SK-N-SH treated with all-trans-retinoic acid at 6 μM for 48 hours (cell line): ENCODE results near the gene MED26.
A peak's percentile ranks its signal among the peaks of the same experiment; 100 is the strongest.
"Not testable (repeated sequence)": the region's sequence is repeated elsewhere in the genome, so short reads cannot be mapped to it uniquely, and the experiment has no call there.

ENCODE experiments used
- ATAC-seq: fragments of 200-7000 bp; cut with Tn5 transposase; 3 replicates; pipeline ENCODE4 v1.9.1; 2020; ENCODE audit warnings: mild to moderate bottlenecking, moderate library complexity
- ARNTL ChIP-seq: fragments of 450-650 bp; formaldehyde crosslinking; IDR thresholded peaks from 2 replicates; pipeline ENCODE4 v1.5.0; 2020; ENCODE audit warnings: low read depth, mild to moderate bottlenecking, moderate library complexity, borderline replicate concordance
- BACH2 ChIP-seq: fragments of 250-450 bp; sonication (Bioruptor Pico); IDR thresholded peaks from 2 replicates; pipeline ENCODE4 v1.9.0; 2021; ENCODE audit warnings: mild to moderate bottlenecking, borderline replicate concordance
- CSDC2 ChIP-seq: fragments of 250-450 bp; sonication (Bioruptor Pico); IDR thresholded peaks from 2 replicates; pipeline ENCODE4 v1.5.0; 2020; ENCODE audit warnings: mild to moderate bottlenecking, moderate library complexity
- ESRRG ChIP-seq: fragments of 250-450 bp; sonication (Bioruptor Pico); IDR thresholded peaks from 2 replicates; pipeline ENCODE4 v1.6.1; 2021; ENCODE audit warnings: mild to moderate bottlenecking
- GLIS3 ChIP-seq: fragments of 250-450 bp; sonication (Bioruptor Pico); IDR thresholded peaks from 2 replicates; pipeline ENCODE4 v1.5.0; 2020; ENCODE audit warnings: mild to moderate bottlenecking, moderate library complexity
- ISL1 ChIP-seq: fragments of 250-450 bp; sonication (Bioruptor Pico); IDR thresholded peaks from 2 replicates; pipeline ENCODE4 v2.1.2; 2022; ENCODE audit warnings: mild to moderate bottlenecking, moderate library complexity
- OSR1 ChIP-seq: fragments of 250-450 bp; sonication (Bioruptor Pico); IDR thresholded peaks from 2 replicates; pipeline ENCODE4 v1.8.0; 2022; ENCODE audit warnings: moderate library complexity, mild to moderate bottlenecking, inconsistent platforms
- PPARA ChIP-seq: fragments of 250-450 bp; sonication (Bioruptor Pico); IDR thresholded peaks from 2 replicates; pipeline ENCODE4 v1.5.0; 2020; ENCODE audit warnings: mild to moderate bottlenecking, borderline replicate concordance
- RARB ChIP-seq: fragments of 250-450 bp; sonication (Bioruptor Pico); IDR thresholded peaks from 2 replicates; pipeline ENCODE4 v1.8.0; 2021; ENCODE audit warnings: mild to moderate bottlenecking, moderate library complexity
- SNAI2 ChIP-seq: fragments of 250-450 bp; sonication (Bioruptor Pico); IDR thresholded peaks from 2 replicates; pipeline ENCODE4 v1.5.0; 2020; ENCODE audit warnings: mild to moderate bottlenecking, moderate library complexity
- TCF4 ChIP-seq: fragments of 250-450 bp; sonication (Bioruptor Pico); IDR thresholded peaks from 2 replicates; pipeline ENCODE4 v1.8.0; 2021; ENCODE audit warnings: mild to moderate bottlenecking, moderate library complexity, borderline replicate concordance
- TOX ChIP-seq: fragments of 250-450 bp; sonication (Bioruptor Pico); IDR thresholded peaks from 2 replicates; pipeline ENCODE4 v1.8.0; 2021; ENCODE audit warnings: mild to moderate bottlenecking, moderate library complexity, borderline replicate concordance
- ZC3H10 ChIP-seq: fragments of 250-450 bp; sonication (Bioruptor Pico); IDR thresholded peaks from 2 replicates; pipeline ENCODE4 v1.5.1; 2021; ENCODE audit warnings: mild to moderate bottlenecking, moderate library complexity
- ZFP30 ChIP-seq: fragments of 450-650 bp; formaldehyde crosslinking; IDR thresholded peaks from 2 replicates; pipeline ENCODE4 v1.5.0; 2022; ENCODE audit warnings: mild to moderate bottlenecking, moderate library complexity
- ZNF565 ChIP-seq: fragments of 450-650 bp; formaldehyde crosslinking; conservative IDR thresholded peaks from 2 replicates; pipeline ENCODE4 v1.5.0; 2020; ENCODE audit warnings: low read depth, mild to moderate bottlenecking, moderate library complexity
- ZNF70 ChIP-seq: fragments of 450-650 bp; formaldehyde crosslinking; IDR thresholded peaks from 2 replicates; pipeline ENCODE4 v1.5.0; 2020; ENCODE audit warnings: mild to moderate bottlenecking, moderate library complexity
- ZNF8 ChIP-seq: fragments of 450-650 bp; formaldehyde crosslinking; IDR thresholded peaks from 2 replicates; pipeline ENCODE4 v1.5.0; 2020; ENCODE audit warnings: mild to moderate bottlenecking, moderate library complexity
- TF ChIP-seq, protein P1 (sequence below): fragments of 250-450 bp; sonication (Bioruptor Pico); IDR thresholded peaks from 2 replicates; pipeline ENCODE4 v1.5.0; 2020; ENCODE audit warnings: mild to moderate bottlenecking, moderate library complexity
- TF ChIP-seq, protein P2 (sequence below): fragments of 250-450 bp; sonication (Bioruptor Pico); IDR thresholded peaks from 2 replicates; pipeline ENCODE4 v1.8.0; 2021; ENCODE audit warnings: low read depth, mild to moderate bottlenecking, moderate library complexity, borderline replicate concordance
- TF ChIP-seq, protein P3 (sequence below): fragments of 250-450 bp; sonication (Bioruptor Pico); IDR thresholded peaks from 2 replicates; pipeline ENCODE4 v1.5.1; 2021; ENCODE audit warnings: mild to moderate bottlenecking, moderate library complexity
- TF ChIP-seq, protein P4 (sequence below): fragments of 250-450 bp; sonication (Bioruptor Pico); IDR thresholded peaks from 2 replicates; pipeline ENCODE4 v1.8.0; 2020; ENCODE audit warnings: mild to moderate bottlenecking, moderate library complexity, borderline replicate concordance

The MED26 gene

DNA sequence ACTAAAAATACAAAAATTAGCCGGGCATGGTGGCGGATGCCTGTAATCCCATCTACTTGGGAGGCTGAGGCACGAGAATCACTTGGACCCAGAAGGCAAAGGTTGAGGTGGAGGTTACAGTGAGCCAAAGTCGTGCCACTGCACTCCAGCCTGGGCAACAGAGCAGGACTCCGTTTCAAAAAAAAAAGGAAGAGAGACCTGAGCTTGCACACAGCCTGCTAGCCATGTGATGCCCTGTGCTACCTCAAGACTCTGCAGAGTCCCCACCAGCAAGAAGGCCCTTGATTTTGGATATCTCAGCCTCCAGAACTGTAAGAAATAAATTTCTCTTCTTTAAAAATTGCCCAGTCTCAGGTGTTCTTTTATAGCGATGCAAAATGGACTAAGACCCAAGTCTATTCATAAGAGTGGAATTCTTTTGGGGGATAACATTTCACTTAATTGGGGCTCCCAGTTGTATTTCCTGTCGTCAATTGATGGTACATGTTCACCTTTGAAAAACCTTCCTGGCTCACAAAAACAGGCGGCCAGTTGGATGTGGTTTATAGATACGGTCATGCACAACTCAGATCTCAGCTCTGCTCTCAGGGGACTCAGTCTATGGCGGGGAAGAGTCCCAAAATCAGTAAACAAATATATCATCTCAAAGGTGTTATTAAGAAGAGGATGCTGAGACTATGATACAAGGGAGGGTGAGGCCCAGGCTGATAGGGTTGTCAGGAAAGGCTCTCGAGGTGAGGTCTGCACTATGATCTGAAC lies 83.4 kb downstream of the MED26 start:
- no peak for ATAC-seq
- no peak for TF ChIP-seq ZNF70
- TF ChIP-seq BACH2, result no peak

DNA sequence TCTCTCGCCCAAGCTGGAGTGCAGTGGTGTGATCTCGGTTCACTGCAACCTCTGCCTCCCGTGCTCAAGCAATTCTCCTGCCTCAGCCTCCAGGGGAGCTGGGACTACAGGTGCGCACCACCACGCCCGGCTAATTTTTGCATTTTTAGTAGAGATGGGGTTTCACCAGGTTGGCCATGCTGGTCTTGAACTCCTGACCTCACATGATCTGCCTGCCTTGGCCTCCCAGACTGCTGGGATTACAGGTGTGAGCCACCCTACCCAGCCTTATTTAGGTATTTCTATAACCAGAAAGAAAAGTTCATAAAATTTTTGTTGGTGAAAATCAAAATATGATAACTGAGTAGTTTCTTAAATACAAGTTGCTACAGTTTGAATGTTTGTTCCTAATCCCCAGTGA lies 84.3 kb downstream of the MED26 start:
- not testable (repeated sequence) for ATAC-seq

DNA sequence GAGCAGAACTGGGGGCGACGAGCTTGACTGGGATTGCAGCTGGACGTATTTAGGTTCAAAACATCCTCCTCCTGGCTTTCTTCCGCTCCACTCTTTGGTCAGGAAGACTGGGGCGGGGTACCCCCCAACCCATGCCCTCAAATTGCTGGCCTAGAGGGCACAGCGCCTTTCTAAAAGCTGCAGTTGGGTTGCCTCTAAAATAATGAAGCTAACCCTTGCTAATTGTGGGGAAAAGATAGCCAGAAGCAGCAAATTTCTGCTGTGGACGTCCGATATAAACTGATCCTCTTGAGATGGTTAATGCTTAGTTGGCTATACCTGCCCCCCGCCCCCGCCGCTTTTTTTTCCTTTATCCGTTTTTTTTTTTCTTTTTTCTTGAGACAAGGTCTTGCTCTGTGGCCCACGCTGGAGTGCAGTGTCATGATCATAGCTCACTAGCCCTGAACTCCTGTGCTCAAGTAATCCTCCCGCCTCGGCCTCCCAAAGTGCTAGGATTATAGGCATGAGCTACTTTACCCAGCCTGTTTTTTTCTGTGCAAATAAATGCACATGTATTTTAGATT lies 85.0 kb downstream of the MED26 start:
- TF ChIP-seq TCF4 (CRISPR knock-in tag) (no peak), ISL1 (no peak), OSR1 (CRISPR knock-in tag) (no peak), PPARA (no peak), ZNF8 (CRISPR knock-in tag) (no peak)
- TF ChIP-seq, protein P1, sequence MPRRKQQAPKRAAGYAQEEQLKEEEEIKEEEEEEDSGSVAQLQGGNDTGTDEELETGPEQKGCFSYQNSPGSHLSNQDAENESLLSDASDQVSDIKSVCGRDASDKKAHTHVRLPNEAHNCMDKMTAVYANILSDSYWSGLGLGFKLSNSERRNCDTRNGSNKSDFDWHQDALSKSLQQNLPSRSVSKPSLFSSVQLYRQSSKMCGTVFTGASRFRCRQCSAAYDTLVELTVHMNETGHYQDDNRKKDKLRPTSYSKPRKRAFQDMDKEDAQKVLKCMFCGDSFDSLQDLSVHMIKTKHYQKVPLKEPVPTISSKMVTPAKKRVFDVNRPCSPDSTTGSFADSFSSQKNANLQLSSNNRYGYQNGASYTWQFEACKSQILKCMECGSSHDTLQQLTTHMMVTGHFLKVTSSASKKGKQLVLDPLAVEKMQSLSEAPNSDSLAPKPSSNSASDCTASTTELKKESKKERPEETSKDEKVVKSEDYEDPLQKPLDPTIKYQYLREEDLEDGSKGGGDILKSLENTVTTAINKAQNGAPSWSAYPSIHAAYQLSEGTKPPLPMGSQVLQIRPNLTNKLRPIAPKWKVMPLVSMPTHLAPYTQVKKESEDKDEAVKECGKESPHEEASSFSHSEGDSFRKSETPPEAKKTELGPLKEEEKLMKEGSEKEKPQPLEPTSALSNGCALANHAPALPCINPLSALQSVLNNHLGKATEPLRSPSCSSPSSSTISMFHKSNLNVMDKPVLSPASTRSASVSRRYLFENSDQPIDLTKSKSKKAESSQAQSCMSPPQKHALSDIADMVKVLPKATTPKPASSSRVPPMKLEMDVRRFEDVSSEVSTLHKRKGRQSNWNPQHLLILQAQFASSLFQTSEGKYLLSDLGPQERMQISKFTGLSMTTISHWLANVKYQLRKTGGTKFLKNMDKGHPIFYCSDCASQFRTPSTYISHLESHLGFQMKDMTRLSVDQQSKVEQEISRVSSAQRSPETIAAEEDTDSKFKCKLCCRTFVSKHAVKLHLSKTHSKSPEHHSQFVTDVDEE, result no peak
- ATAC-seq, result peak; percentile 43

DNA sequence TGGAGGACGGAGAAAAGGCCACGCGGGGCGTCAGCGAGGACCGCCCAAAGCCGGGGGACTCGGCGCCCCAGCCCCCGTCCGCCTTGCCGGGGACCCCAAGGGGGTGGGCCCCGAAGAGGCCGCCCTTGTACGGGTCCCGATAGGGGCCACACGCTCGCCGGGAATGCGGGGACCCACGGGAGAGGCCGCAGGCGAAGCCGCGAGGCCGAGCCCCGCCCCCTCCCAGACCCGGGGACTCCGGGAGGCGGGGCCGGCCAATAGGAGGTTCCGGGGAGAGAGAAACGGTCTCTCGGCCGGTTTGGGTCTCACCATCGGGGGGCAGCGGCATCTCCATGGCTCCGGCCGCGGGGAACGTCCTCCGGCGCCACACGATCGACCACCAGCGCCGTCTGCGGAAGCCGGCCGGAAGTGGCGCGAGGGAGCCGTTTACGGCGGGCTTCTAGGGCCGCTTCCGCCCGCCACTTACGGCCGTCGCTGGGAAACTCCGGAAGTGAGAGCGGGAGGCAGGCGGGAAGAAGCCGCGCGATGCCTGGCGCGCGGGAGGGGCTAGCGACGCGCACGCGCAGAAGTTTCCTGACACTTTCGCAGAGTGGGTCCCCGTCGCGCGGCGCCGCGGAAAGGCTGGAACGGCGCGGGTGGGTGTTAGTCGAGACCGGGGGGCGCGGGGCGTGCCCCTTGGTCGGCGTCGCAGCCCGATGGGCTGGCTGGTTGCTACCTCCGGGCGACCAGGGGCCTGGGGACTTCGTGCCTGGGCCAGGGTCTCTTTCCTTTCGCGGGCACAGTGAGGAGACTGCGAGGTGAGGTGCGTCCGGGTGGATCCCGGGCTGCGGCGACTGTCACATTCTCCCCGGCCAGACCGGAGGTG lies 85.7 kb downstream of the MED26 start, which contains the start of gene CHERP:
TSS of gene CHERP (minus strand) at position 393 of the 865 bp plus-strand sequence. CDS start at position 334, 59 bp downstream.
- peak; percentile 84 for ATAC-seq

DNA sequence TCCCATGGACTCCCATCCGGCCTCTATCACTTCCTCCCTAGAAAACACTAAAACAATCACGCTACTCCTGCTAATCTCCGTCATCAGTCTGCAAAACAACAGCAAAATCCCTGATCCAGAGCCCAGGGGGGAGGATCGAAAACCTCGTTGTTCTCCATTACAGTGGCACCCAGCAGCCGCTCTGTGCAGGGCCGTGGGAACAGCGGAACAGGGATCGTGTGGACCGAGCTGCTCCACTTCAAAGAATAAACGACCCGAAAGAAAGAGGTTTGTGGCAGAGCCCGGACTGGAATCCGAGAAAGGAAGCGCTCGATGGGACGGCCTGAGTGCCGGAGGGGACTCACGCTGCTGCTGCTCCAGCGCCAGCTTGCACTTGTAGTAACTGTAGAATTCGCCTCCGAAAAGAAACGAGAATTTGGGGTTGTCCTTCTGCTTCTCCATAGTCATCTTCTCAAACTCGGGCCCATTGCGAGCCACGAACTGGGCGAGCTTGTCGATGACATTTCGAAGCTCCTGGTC lies 86.4 kb downstream of the MED26 start:
- peak; percentile 10 for ATAC-seq
- no peak for TF ChIP-seq ESRRG (CRISPR knock-in tag)
- TF ChIP-seq, protein P2, sequence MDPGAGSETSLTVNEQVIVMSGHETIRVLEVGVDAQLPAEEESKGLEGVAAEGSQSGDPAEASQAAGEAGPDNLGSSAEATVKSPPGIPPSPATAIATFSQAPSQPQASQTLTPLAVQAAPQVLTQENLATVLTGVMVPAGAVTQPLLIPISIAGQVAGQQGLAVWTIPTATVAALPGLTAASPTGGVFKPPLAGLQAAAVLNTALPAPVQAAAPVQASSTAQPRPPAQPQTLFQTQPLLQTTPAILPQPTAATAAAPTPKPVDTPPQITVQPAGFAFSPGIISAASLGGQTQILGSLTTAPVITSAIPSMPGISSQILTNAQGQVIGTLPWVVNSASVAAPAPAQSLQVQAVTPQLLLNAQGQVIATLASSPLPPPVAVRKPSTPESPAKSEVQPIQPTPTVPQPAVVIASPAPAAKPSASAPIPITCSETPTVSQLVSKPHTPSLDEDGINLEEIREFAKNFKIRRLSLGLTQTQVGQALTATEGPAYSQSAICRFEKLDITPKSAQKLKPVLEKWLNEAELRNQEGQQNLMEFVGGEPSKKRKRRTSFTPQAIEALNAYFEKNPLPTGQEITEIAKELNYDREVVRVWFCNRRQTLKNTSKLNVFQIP (CRISPR knock-in tag), result no peak
- TF ChIP-seq ZC3H10, result no peak
- no peak for TF ChIP-seq GLIS3
- TF ChIP-seq, protein P1, result no peak
- TF ChIP-seq ZNF565 (CRISPR knock-in tag), result no peak
- no peak for TF ChIP-seq ARNTL
- TF ChIP-seq RARB, result no peak

More for the DNA sequence above, 85.7 kb downstream of the MED26 start, which contains the start of gene CHERP:
- no peak for TF ChIP-seq ESRRG (CRISPR knock-in tag)
- TF ChIP-seq ZNF70, result no peak
- TF ChIP-seq, protein P3, sequence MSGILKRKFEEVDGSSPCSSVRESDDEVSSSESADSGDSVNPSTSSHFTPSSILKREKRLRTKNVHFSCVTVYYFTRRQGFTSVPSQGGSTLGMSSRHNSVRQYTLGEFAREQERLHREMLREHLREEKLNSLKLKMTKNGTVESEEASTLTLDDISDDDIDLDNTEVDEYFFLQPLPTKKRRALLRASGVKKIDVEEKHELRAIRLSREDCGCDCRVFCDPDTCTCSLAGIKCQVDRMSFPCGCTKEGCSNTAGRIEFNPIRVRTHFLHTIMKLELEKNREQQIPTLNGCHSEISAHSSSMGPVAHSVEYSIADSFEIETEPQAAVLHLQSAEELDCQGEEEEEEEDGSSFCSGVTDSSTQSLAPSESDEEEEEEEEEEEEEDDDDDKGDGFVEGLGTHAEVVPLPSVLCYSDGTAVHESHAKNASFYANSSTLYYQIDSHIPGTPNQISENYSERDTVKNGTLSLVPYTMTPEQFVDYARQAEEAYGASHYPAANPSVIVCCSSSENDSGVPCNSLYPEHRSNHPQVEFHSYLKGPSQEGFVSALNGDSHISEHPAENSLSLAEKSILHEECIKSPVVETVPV (CRISPR knock-in tag), result no peak
- no peak for TF ChIP-seq ZFP30 (CRISPR knock-in tag)
- TF ChIP-seq RARB, result no peak
- no peak for TF ChIP-seq BACH2
- TF ChIP-seq ARNTL, result no peak
- TF ChIP-seq TOX (CRISPR knock-in tag), result no peak
- TF ChIP-seq SNAI2 (CRISPR knock-in tag), result no peak
- TF ChIP-seq, protein P4, sequence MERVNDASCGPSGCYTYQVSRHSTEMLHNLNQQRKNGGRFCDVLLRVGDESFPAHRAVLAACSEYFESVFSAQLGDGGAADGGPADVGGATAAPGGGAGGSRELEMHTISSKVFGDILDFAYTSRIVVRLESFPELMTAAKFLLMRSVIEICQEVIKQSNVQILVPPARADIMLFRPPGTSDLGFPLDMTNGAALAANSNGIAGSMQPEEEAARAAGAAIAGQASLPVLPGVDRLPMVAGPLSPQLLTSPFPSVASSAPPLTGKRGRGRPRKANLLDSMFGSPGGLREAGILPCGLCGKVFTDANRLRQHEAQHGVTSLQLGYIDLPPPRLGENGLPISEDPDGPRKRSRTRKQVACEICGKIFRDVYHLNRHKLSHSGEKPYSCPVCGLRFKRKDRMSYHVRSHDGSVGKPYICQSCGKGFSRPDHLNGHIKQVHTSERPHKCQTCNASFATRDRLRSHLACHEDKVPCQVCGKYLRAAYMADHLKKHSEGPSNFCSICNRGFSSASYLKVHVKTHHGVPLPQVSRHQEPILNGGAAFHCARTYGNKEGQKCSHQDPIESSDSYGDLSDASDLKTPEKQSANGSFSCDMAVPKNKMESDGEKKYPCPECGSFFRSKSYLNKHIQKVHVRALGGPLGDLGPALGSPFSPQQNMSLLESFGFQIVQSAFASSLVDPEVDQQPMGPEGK (CRISPR knock-in tag), result no peak
- no peak for TF ChIP-seq GLIS3
- no peak for TF ChIP-seq ZC3H10
- no peak for TF ChIP-seq ZNF8 (CRISPR knock-in tag)
- no peak for TF ChIP-seq CSDC2 (CRISPR knock-in tag)
- TF ChIP-seq TCF4 (CRISPR knock-in tag), result no peak
- TF ChIP-seq PPARA, result no peak
- TF ChIP-seq ZNF565 (CRISPR knock-in tag), result no peak
- TF ChIP-seq ISL1, result no peak
